Hepatocyte (in vitro differentiated cells): ENCODE results near the gene TRIM52.
"Not testable (repeated sequence)": the region's sequence is repeated elsewhere in the genome, so short reads cannot be mapped to it uniquely, and the experiment has no call there.

Experiments
- CTCF ChIP-seq: fragments of 200-600 bp; sonication (generic); IDR thresholded peaks from 2 replicates; pipeline ENCODE4 v1.5.1; 2016; ENCODE audit warnings: antibody characterized with exemption, mild to moderate bottlenecking; ENCODE audit not compliant: poor library complexity
- EZH2 ChIP-seq: fragments of 200-600 bp; sonication (generic); IDR thresholded peaks from 2 replicates; pipeline ENCODE4 v1.6.1; 2016; ENCODE audit warnings: antibody characterized with exemption, mild to moderate bottlenecking, borderline replicate concordance
- EZH2phosphoT487 ChIP-seq: fragments of 200-600 bp; sonication (generic); IDR thresholded peaks from one replicate; pipeline ENCODE4 v1.6.1; 2018; ENCODE audit warnings: antibody characterized with exemption, mild to moderate bottlenecking, low read depth, moderate library complexity; ENCODE audit not compliant: unreplicated experiment, severe bottlenecking

- peak; percentile 44 for TF ChIP-seq CTCF
- not testable (repeated sequence) for TF ChIP-seq EZH2phosphoT487, EZH2
Measured at GRCh38 chr5:181273433-181273744, 12.4 kb upstream of the TRIM52 start.
